HG02798 (cell line): Measurements from ENCODE around the gene HOXD13.

Experiments
- ATAC-seq: cut with Tn5 transposase; IDR thresholded peaks from one replicate; pipeline ENCODE4 v1.9.1; 2021; ENCODE audit warnings: mild to moderate bottlenecking; ENCODE audit not compliant: unreplicated experiment, poor library complexity

HOXD13 gene

DNA sequence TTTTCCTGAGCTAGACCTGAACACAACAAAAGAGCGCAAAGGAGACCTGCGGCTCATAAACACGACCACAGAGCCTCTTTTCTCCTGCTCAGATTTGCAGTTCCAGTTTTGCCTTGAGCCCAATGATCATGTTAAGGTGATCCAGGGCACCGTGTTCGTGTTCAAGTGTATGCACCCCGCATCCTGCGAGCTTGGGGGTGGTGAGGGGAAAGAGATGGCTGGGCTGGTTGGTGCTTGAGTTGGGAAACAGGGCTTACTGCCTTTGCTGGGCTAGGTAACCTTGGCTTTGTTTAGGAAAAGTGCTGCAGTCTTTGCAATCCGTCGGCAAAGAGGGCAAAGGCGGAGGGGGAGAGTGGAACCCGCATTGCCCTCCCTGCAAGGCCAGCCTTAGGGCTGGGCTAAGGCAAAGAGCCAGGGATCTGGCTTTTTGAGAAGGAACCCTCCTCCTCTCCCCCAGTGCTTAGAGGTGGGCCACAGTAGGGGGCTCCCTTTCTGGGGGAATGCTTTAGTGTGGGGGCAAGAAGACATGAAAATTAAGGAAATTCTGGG lies 25.4 kb downstream of the HOXD13 start:
- ATAC-seq: no peak

DNA sequence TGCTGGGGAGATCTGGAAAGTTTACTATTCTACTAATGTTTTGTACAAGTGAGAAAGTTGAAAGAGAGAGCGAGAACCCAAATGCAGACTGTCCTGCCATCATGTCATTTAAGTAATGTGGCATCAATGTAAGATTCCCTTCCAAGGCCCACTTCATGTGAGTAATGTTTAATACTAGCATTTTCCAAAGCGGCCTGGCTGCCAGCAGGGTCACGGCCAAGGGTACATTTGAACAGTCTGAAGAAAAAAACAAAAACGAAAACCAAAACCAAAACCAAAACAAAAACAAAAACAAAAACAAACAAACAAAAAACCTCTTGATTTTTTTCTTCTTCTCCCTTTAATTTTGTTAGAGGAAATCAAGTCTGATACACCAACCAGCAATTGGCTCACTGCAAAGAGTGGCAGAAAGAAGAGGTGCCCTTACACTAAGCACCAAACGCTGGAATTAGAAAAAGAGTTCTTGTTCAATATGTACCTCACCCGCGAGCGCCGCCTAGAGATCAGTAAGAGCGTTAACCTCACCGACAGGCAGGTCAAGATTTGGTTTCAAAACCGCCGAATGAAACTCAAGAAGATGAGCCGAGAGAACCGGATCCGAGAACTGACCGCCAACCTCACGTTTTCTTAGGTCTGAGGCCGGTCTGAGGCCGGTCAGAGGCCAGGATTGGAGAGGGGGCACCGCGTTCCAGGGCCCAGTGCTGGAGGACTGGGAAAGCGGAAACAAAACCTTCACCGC lies 26.2 kb downstream of the HOXD13 start:
- ATAC-seq: peak; percentile 56

DNA sequence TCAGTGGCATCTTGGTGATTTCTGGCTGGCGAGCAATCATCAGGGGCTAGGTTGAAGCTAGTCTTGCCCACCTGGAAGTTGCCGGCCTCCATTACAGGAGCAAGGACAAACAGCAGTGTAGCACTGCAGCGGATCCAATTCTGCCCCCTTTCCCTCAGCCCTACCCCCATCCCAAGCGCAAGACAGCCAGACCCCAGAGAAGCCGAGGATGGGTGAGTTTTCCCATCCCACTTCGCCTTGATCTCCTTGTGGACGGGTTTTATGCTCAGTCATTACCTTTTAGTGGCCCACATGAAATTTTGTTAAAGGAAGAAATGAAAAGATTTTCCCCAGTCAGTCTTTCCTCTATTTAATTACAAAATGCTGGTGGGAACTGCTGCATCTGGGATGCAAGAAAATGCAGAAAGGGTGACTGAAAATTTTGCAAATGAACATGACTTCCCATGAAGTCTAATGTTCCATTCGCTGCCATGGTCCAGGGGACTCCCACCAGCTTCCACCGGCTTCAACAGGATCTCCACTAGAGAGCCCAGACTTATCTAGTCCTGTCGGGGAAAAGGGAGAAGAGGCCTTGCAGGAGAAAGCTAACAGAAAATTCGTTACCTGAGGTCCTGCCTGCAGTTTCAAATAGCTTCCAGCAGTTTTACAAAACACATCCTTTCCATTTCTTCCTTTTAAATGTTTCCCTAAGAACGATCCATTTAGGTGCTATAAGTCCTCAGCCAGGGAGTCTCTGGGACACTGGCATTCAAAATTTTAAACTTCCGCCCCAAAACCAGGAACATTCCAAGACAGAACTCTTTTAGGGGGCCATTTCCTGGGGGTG lies 28.1 kb downstream of the HOXD13 start:
- ATAC-seq: no peak

DNA sequence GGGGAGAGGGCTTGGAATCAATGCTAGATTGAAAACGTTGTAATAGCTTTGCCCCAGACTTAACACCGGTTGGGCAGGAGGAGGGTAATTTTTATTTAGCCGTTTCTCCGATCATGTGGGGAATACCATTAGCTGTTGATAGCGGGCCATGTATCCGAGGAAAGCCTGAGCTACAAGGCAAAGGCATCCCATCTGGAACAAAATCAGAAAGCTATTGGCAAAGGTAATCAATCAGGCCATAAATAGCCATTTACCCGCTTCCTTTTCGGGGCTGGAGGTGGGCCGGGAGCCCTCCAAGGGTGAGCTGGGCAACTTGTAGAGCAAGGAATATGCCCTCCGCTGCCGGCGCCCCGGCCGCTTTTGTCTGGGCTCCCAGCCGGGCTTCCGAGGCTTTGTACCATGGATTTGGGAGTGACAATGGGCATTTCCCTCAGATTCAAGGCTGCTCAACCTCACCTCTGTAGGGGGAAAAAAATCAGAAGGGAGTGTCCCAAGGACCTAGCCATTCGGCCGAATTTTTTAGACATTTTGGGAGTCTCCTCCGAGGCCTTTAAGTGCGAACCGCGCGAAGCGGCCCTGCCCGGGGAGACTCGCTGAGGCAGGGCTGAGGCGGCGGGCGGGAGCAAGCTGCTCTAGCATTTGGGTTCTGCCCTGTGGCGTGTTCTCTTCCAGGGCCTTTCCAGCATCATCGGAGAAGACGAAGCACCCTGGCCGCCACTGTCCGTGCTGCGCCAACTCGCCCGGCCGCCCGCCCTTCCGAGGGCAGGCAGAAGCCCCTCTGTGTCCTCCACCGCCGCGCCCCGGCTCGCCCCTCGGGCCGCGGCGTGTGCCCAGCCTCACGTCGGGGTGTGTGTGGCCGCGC lies 28.9 kb downstream of the HOXD13 start:
- ATAC-seq: no peak

DNA sequence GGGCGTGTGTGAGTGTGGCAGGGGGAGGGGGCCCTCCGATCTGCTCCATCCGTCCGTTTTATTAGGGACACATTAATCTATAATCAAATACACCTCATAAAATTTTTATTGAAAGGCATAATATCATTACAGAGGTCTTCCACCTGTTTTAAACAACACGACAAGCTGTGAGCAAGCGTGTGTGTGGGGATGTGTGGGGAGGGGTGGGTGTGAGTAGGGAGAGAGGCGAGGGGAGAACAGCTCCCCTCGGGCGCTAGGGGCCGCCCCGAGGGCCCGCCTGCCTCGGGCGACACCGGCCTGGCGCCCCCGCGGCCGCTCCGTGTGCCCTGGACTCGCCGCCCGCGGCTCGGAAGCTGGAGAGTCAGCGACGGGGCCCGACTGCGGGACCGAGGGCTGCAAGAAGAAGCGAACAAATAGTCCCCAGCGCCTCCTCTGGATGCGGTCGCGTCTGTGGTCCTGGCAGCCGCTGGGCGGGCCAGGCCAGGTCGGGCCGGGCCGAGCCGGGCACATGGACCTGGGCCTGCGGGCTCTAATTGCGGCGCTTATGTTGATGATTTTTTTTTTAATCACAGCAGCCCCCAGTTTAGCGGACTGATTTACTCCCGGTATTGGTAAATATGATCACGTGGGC lies 29.6 kb downstream of the HOXD13 start:
- no peak for ATAC-seq

DNA sequence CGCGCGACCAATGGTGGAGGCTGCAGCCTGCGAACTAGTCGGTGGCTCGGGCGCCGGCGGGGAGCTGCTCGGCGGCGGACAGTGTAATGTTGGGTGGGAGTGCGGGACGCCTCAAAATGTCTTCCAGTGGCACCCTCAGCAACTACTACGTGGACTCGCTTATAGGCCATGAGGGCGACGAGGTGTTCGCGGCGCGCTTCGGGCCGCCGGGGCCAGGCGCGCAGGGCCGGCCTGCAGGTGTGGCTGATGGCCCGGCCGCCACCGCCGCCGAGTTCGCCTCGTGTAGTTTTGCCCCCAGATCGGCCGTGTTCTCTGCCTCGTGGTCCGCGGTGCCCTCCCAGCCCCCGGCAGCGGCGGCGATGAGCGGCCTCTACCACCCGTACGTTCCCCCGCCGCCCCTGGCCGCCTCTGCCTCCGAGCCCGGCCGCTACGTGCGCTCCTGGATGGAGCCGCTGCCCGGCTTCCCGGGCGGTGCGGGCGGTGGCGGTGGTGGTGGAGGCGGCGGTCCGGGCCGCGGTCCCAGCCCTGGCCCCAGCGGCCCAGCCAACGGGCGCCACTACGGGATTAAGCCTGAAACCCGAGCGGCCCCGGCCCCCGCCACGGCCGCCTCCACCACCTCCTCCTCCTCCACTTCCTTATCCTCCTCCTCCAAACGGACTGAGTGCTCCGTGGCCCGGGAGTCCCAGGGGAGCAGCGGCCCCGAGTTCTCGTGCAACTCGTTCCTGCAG lies 30.3 kb downstream of the HOXD13 start, which contains the start of gene HOXD9:
Gene HOXD9, plus strand, starts transcription at position 37 of the 728 bp plus-strand sequence. Its CDS starts 50 bp downstream, at position 87.
- ATAC-seq: no peak

DNA sequence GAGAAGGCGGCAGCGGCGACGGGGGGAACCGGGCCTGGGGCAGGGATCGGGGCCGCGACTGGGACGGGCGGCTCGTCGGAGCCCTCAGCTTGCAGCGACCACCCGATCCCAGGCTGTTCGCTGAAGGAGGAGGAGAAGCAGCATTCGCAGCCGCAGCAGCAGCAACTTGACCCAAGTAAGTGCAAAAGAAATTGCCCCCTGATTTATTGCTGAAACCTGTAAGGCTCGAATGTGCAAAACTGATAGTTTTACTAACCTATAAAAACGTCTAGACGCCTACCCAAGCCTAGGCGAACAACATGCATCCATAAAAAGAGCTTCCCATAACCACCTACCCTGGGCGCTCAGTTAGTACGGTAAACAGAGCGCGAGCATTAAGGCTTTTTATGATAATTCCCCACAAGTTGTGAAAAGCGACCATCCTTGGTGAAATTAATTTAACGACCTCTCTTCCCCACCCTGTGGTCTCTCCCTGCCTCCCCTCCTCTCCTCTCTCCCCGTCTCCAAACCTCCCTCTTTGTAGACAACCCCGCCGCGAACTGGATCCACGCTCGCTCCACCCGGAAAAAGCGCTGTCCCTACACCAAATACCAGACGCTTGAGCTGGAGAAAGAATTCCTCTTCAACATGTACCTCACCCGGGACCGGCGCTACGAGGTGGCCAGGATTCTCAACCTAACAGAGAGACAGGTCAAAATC lies 31.0 kb downstream of the HOXD13 start:
- no peak for ATAC-seq

DNA sequence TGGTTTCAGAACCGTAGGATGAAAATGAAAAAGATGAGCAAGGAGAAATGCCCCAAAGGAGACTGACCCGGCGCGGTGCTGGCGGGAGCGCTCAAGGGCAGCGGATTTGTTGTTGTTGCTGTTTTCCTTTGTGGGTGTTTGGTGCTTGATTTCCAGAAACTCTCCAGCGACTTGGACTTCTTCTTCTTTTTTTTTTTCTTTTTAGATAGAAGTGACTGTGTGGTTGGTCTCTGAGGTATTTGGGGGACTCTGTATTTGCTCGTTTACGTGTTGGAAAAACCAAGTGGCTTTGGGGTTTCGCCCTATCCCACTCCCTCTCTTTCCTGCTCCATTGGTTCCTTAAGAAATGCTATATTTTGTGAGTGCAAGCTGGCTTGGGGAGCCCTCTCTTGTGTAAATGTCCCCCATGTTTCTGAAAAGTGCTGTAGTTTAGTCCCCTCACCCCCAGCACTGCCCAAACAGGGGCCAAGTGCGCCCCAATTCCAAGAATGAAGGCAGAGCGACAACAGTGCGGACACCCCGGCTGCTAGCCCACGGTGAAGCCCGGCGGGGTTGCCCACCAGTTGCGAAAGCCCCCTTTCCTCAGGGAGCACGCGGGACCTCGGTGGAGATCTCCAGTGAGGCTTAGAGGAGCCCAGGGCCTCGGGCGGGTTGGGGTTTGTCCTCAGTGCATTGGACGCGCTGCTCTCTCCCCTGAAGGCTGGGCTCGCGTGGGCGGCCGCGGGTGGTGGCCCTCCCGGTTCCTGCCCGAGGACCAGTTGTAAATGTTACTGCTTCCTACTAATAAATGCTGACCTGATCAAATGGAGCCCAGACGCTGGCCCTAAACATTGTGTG lies 31.8 kb downstream of the HOXD13 start:
- no peak for ATAC-seq

DNA sequence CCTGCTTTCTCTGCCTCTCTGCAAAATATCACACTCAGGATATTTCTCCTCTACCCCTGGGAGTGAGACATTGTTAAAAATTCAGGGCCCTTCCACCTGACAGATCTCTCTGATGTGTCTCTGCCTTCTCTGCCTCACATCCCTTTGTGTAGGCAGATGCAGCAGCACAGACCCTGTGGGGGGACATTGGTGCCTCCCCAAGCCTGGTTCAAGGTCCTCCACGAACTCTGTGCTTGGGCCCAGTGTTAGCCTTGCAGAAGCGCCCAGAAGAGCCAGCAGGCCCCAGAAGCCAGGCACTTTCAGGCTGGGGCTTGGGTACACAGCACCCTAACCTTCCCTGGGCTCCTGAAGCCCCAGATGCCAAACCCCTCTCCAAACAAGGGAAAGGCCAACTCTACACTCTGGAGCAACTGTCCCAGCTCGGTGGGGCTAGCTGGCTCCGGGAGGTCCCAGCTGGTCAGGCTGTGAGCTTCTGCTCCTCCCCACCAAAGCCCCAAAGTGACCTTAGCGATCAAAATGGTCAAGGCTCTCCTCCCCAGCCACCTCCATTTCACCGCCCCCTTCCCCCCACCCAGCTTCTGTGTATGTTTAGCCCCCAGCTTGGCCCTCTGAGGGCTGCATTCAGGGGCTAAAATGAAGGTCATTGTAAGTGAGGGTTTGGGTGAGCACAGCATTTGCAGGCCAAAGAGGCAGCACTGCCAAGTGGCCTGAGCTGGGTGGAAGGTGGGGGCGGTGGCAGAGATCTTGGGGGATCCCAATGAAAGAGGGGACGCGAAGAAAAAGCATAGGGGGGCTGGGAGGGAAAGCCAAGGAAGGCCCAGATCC lies 32.6 kb downstream of the HOXD13 start:
- no peak for ATAC-seq

DNA sequence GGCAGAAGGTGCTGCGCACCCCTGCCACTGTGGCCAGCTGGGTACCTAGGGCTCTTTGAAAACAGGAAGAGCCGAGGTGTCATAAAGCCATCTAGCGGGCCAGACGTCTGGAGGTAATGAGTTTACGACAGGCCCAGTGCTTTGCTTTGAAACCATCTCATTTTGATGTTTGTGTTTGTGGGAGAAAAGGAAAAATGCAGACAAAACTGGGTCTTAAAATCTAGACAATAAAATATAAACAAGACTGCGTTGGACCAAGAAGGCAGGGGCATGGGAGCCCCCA lies 33.2 kb downstream of the HOXD13 start:
- no peak for ATAC-seq

DNA sequence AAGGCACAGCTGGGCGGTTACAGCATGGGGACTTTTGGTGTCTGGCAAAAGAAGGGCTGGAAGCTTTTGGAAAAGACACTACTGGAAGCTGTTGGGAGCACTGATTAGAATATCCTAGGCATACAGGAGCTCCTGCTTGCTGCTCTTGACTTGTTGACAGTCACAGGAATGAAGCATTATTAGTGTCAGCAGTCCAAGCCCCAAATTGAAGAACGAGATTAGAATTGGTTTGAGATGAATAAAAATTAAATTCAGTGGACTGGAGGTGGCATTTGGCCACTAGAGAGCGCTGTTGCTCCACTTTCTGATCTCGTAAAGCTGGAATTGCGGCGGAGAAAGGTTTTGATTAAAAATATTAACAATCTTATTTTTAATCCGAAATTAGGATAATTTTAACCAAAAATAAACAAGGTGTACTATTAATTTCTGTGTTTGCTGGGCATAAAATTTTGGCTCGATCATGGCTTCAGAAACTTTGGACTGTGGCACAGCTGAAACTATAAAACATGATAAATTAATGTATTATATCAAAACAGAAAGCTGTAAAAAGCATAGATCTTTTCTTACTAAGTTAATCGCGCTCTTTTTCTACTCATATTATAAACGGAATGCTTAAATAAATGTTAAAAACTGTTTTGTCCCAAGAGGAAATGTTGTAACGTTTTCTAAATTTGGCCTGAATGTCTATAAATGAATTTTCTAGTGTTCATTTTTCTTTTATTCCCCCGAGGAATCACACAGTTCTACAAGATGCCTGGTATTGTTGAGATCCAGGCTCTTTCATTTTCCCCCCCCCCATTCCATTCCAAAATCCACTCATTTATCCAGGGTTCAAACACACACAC lies 34.6 kb downstream of the HOXD13 start:
- no peak for ATAC-seq

DNA sequence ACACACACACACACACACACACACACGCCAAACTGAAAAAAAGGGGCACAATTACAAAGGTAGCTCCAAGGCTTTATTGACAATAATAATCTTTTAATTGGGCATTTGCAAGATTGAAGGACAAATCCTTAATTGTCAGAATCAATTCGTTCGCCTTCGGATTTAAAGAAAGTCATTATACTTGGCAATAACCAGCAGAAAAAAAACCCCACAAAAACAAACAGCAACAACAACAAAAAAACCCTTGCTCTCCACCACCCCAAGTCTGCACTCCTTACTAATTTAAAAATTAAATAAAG lies 35.2 kb downstream of the HOXD13 start:
- ATAC-seq: no peak

DNA sequence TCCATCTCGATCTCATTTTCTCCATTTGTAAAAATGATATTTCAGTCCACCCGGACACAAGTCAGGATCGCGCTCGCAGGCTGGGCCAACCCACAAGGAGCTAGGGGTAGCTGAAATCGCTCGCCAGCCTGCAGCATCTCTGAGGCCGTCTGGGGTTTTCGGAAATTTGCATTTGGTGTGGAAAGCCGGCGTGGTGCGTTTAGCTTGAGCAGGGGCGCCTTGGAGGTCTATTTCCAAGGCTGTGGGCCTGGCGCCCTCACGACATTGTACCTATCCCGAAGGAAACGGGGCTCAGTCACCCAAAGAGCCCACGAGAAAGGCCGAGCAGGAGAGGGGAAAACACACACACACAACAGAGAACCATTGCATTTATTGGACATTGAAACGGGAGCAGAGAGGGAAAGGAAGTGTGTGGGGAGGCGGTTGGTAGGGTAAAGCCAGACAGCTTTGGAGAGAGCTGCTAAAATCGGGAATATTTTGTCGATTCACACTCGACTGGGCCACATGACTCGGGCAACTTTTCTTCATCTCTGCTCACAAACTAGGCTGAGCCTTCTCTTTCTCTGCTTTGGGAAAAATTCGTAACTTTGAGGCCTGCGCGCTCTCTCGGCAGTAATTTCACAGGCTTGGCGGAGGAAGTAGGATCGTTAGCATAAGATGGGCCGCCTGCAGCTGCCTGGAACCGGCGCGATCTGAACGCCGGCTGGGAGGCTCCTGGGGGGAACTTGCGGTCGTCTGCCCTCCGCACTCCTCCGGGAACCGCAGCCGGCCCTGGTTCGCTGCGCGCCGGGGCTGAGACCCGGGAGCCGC lies 35.9 kb downstream of the HOXD13 start:
- no peak for ATAC-seq

DNA sequence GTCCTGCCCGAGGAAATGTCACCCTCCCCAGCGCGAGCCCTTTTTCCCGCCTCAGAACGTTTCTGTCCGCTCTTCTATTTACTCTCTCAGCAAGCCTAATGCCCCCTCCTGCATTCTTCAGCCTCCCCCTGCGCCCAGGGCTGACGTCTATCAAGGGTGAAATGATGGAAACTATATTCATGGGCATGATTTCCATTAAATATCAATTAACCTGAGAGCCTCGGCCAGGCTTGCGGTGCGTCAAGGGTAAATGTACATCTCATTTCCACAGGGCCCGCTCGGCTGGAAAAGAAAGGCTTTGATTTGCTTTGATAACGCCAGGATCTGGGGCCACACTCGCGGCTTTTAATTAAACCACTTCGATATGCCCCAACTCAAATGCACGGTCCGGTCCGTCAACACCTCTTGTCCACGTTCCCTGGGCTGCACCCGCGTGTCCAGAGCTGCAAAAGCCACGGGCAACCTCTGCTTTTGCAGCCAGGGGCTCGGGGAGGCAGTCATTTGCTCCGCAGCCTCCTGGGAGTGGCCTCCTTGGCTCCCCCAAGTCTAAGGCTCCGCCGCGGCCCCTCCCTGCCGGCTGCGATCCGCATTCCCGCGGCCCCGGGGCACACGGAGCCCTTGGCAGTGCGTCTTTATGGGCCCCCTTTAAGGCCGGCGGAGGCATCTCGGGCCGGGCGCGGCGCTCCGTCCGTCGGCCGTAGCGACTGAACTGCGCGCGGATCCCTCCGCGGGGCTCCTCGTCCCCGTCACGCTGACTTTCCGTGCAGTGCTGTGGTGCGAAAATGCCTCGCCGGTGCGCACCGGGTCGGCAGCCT lies 36.7 kb downstream of the HOXD13 start, which contains the start of gene HOXD8:
Gene HOXD8, plus strand, starts transcription at position 724 of the 815 bp plus-strand sequence. CDS start 662 bp downstream, outside the sequence.
- no peak for ATAC-seq

DNA sequence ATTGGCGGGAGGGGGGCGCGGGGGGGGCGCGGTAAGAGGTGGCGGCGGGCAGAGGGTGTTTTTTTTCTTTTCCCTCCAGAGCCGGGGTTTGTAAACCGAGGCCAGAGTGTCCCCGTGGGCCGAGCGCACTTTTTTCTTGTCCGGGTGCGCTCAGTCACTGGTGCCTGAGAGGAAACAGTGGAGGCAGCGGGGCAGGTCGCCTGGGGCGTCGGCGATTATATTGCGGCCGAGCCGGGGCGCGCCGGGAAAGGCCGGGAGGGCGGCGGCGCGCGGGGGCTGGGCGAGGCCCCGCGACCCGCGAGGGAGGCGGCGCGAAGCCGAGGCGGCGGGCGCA lies 37.3 kb downstream of the HOXD13 start:
- no peak for ATAC-seq
